Fibroblast of lung (primary cell): ENCODE measurements around the gene C2orf78.

ENCODE experiments used
- CTCF ChIP-seq, 2 donors: IDR thresholded peaks in 1 of 2; conservative IDR thresholded peaks in 1 of 2; 1 replicate in 1 of 2; 2 replicates in 1 of 2; pipeline ENCODE4 v1.5.1; 2011 to 2012; ENCODE audit warnings: low read length in 2 of 2, control low read depth in 1 of 2, inconsistent platforms in 1 of 2, low read depth in 1 of 2, mild to moderate bottlenecking in 1 of 2
- EZH2 ChIP-seq: IDR thresholded peaks from 2 replicates; pipeline ENCODE4 v1.5.1; 2012; ENCODE audit warnings: low read length, control low read depth, mild to moderate bottlenecking; ENCODE audit errors: missing control alignments

GRCh38 chr2:73740767-73741166 is 43.2 kb upstream of the C2orf78 start:
- TF ChIP-seq CTCF (conservative IDR thresholded peaks at IDR 0.05 in 1 of 2, IDR thresholded peaks at IDR 0.05 in 1 of 2; ENCODE audit: low read depth in 1 of 2, low read length in 2 of 2) (no peak), EZH2 (no peak)
